Mesodermal cell (in vitro differentiated cells): ENCODE results near the gene GPATCH2L.

Experiments used
- H3K27ac ChIP-seq: 2 replicates; pipeline ENCODE4 v1.7.0; 2013; ENCODE audit warnings: mild to moderate bottlenecking, low read depth, low read length, moderate library complexity; ENCODE audit not compliant: severe bottlenecking
- H3K36me3 ChIP-seq: 2 replicates; pipeline ENCODE4 v1.7.1; 2013; ENCODE audit warnings: mild to moderate bottlenecking, low read length, moderate library complexity; ENCODE audit not compliant: control insufficient read depth, insufficient read depth
- H3K4me1 ChIP-seq: one replicate; pipeline ENCODE4 v1.7.1; 2013; ENCODE audit warnings: mild to moderate bottlenecking, low read length; ENCODE audit not compliant: insufficient read depth, control insufficient read depth, poor library complexity, severe bottlenecking
- H3K4me3 ChIP-seq: 2 replicates; pipeline ENCODE4 v1.7.0; 2013; ENCODE audit warnings: low read length, control low read depth, mild to moderate bottlenecking; ENCODE audit not compliant: insufficient read depth, poor library complexity, severe bottlenecking; ENCODE audit errors: extremely low read depth
- H3K9me3 ChIP-seq: 2 replicates; pipeline ENCODE4 v1.7.1; 2013; ENCODE audit warnings: mild to moderate bottlenecking, low read length, moderate library complexity; ENCODE audit not compliant: control insufficient read depth
- WGBS, 2 experiments: methylation state at CpG; one replicate each; pipeline ENCODE4 v1.1.5; 2013; ENCODE audit warnings: missing lambda C conversion rate in 2 of 2; ENCODE audit not compliant: insufficient coverage in 2 of 2; 5-methylcytosine and 5-hydroxymethylcytosine counted together

Gene GPATCH2L

DNA sequence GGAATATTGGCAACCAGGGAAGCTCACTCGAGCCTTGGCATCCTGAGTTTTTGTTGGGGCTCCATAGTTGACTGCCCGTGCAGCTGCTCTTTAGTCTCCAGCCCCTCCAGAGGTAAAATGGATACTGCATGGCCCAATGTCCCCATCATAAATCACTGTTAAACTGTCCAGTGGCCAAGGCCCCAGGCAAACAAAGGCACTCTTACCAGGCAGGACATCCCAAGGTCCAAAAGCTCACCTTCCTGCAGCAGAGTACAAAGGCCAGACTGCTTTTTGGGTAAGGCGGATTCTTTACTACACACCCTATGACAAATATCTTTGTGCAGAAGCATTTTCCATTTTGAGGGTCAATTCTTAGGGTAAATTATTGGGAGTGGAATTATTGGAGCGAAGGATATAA lies 81.1 kb downstream of the GPATCH2L start:
- Histone ChIP-seq H3K27ac (no peak overlapping the region), H3K36me3 (peaks cover 3% of the 10 kb centered on the region), H3K4me3 (no peak overlapping the region), H3K9me3 (no peaks in the 10 kb centered on the region), H3K4me1 (no peaks in the 10 kb centered on the region)
- 48 to 58% methylated on average over 2 of the region's 4 CpGs for WGBS, 2 experiments

DNA sequence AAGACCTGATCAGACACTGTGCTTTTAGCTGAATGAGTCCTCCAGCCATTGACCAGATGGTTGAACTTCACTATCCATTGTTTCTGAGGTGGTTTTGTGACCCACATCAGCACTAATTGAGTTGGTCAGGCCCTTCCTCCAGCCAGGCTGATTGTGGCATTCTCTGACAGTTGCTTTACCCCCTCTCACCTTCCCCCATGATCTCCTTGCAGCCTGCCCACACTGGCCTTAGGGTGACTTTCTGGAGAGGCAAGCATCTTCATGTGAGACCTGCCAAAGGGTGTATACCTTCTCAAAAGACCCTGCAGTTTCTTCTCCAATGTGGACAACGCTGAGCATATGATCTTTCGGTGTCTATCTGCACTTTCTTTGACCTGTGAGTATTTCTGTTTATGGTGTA lies 83.9 kb downstream of the GPATCH2L start:
- no peak overlapping the region for H3K27ac ChIP-seq
- WGBS, 2 experiments: no CpG with 5 or more reads among the region's 2 CpGs
- H3K36me3 ChIP-seq: peaks cover 3% of the 10 kb centered on the region
- no peaks in the 10 kb centered on the region for H3K4me1 ChIP-seq
- peaks cover 3% of the 10 kb centered on the region for H3K9me3 ChIP-seq
- H3K4me3 ChIP-seq: no peak overlapping the region

DNA sequence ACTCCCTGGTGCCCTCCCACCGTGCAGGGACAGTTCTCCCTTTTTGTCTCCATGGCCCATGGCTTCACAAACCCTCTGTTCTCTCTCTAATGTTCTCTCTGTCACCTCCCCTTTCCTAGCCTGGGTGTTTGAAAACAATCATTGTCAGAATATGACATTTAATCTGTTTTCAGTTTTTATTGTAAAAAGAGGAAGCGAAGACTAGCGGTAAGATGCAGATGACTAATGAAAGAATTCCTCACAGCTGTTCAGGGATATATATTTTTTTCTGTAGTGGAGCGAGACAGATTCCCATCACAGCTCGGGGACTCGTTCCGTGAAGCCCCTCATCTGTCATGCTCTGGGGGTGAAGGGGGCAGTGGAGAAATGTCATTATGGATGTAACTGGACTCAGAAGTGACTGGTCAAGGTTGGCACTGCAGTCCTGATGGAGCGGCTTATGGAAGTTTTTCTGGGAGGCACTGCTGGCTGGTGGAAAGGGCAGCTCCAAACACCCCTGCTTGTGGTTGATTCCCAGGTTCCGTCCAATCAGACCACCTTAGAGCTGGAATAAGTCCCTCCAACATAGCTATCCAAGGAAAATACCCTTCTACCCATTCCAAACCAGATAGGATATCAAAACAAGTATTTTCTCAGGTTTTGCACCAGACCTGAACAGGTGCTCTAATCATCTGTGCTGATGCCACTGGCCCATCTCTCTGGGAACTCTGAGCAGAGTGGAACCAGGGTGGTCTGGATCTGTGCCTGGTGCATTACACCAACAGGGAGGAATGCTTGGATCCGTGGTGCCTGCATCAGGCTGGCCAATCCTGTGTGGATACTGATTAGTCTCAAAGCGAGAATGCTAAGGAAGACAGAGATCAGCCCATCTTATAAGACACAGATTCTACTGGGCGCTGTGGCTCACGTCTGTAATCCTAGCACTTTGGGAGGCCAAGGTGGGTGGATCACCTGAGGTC lies 84.7 kb downstream of the GPATCH2L start:
- no peak overlapping the region for H3K27ac ChIP-seq

DNA sequence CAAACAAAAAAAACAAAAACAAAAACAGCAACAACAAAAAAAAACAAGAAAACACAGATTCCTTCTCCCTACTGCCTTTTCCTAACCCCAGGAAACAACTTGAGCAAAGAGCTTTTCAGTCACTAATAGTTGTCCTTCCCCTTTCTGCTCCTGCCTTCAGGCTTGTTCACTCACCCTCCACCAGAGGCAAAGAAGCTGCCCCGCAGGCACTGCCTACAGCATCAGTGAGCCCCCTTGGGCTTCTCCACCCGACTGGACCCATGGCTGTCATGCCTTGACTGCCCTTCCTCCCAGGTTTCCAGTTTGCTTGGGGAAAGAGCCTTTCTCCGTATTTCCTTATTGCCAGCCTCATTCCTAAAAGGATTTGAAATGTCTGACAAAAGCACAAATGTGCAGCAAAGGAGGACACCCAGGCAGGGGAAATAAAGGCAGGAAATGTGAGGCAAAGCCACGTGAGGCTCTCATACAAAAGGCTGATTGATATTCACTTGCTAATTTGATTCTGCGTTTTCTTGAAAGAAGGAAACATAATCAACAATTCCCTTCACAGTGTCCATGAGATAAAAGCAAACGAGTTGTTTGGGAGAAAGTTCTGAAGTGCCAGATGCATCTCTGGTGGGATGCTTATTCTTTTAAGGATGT lies 85.7 kb downstream of the GPATCH2L start:
- Histone ChIP-seq H3K36me3 (peaks cover 3% of the 10 kb centered on the region), H3K9me3 (peaks cover 12% of the 10 kb centered on the region), H3K4me1 (no peaks in the 10 kb centered on the region), H3K27ac (no peak overlapping the region), H3K4me3 (no peak overlapping the region)
- WGBS, 2 experiments: 47 to 67% methylated on average over 3 to 4 of the region's 6 CpGs

More for the DNA sequence above, 84.7 kb downstream of the GPATCH2L start:
- H3K36me3 ChIP-seq: peaks cover 3% of the 10 kb centered on the region
- H3K9me3 ChIP-seq: peaks cover 11% of the 10 kb centered on the region
- 90 to 93% methylated on average over 7 to 10 of the region's 13 CpGs for WGBS, 2 experiments
- no peak overlapping the region for H3K4me3 ChIP-seq
- H3K4me1 ChIP-seq: no peaks in the 10 kb centered on the region

DNA sequence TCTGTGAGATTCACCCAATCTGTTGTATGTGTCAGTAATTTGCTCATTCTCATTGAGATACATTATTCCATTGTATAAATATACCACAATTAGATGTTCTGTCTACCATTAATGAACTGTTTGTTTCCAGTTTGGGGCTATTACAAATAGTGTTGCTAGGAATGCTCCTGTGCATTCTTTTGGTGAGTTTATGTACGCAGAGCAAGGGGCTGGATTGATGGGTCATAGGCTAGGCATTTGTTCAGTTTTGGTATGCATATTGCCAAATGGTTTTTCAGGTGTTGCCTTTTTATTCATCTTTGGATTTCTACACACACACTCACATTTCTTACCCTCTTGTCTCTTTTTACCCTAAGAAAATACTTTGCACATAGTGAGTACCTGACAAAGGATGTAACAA lies 93.4 kb downstream of the GPATCH2L start:
- H3K9me3 ChIP-seq: peaks cover 12% of the 10 kb centered on the region
- H3K4me1 ChIP-seq: peaks cover 3% of the 10 kb centered on the region
- H3K36me3 ChIP-seq: no peaks in the 10 kb centered on the region
- H3K4me3 ChIP-seq: no peak overlapping the region
- no peak overlapping the region for H3K27ac ChIP-seq
- WGBS, 2 experiments: no CpG with 5 or more reads among the region's 1 CpG

DNA sequence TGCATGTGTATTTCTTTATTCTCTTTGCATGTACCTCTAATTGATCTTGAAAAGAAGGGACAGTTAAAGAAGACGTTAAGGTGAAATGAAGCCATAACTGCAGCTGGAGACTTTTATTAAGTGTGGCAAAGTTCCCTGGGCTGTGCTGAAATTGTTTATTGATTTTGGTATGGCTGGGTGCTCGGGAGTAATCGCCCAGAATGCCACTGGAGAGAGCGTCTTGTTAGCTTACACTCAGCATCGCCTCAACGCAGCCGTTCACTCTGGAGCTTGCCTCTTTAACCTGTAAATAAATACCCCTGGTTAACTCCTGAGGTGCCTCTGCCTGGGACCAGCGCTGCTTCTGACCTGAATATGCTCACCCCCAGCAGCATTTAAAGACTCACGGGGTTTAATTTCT lies 98.6 kb downstream of the GPATCH2L start:
- Histone ChIP-seq H3K9me3 (no peaks in the 10 kb centered on the region), H3K27ac (no peak overlapping the region), H3K4me3 (no peak overlapping the region), H3K4me1 (no peaks in the 10 kb centered on the region), H3K36me3 (no peaks in the 10 kb centered on the region)
- 68 to 77% methylated on average over 7 to 9 of the region's 9 CpGs for WGBS, 2 experiments

DNA sequence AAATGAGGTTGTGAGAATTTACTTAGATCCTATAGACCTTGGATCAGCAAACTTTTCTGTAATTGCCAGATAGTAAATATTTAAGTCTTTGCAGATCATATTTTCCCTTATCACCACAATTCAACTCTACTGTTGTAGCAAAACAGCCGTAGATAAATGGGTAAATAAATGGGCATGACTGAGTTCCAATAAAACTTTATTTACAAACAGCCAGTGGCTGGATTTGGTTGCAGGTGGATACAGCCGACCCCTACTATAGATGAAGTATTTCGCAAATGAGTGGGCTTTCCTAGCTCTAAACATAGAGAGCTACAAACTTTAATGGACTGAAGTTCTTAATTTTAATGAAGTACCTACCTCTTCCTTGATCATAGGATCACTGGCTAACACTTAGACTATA lies 100.7 kb downstream of the GPATCH2L start:
- no peaks in the 10 kb centered on the region for H3K36me3 ChIP-seq
- no peaks in the 10 kb centered on the region for H3K4me1 ChIP-seq
- WGBS, 2 experiments: no CpG with 5 or more reads among the region's 3 CpGs
- H3K27ac ChIP-seq: no peak overlapping the region
- H3K9me3 ChIP-seq: no peaks in the 10 kb centered on the region
- H3K4me3 ChIP-seq: no peak overlapping the region

DNA sequence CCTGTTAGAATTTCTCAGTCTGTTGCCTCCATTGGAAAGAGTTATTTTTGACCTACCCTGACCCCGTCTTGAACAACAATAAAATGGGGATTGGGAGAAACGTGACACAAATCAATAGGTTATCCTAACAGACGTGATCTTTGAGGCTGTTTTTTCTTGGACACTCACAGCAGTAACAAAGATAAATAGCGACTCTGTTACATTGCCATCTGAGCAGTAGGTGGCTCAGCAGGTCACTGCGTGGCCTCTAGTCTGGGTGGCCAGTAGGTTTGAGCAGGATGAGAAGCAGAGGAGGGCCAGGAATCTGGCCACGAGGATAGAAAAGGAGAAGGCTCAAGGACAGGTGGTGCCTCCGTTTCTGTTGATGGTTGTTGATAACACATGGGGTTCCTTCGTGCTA lies 101.4 kb downstream of the GPATCH2L start:
- WGBS, 2 experiments: 84 to 90% methylated on average over 5 to 6 of the region's 8 CpGs

DNA sequence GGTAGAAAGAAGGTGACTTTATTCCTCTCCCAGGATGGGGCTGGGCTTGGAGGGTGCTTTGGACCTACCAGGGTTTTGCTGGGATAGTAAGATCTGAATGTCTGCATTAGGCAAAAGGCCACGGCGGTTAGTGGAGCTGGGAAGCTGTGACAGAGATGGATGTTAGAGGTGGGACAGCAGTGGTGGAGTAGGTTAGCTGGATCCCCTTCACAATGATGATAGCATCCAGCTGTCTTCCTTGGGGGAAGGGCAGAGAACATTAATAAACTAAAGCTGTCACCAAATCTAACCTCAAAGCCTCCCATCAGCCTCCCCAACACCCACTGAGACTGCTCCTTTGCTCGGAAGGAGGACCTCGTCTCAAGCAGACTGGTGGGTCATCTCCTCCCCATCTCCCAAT lies 104.8 kb downstream of the GPATCH2L start:
- peaks cover 2% of the 10 kb centered on the region for H3K4me1 ChIP-seq
- no peak overlapping the region for H3K27ac ChIP-seq
- 46% methylated on average over 2 of the region's 4 CpGs for WGBS, 2 experiments
- no peaks in the 10 kb centered on the region for H3K9me3 ChIP-seq
- no peaks in the 10 kb centered on the region for H3K36me3 ChIP-seq
- H3K4me3 ChIP-seq: no peak overlapping the region

More for the DNA sequence above, 101.4 kb downstream of the GPATCH2L start:
- no peaks in the 10 kb centered on the region for H3K9me3 ChIP-seq
- H3K4me3 ChIP-seq: no peak overlapping the region
- H3K36me3 ChIP-seq: no peaks in the 10 kb centered on the region
- no peaks in the 10 kb centered on the region for H3K4me1 ChIP-seq
- H3K27ac ChIP-seq: no peak overlapping the region

DNA sequence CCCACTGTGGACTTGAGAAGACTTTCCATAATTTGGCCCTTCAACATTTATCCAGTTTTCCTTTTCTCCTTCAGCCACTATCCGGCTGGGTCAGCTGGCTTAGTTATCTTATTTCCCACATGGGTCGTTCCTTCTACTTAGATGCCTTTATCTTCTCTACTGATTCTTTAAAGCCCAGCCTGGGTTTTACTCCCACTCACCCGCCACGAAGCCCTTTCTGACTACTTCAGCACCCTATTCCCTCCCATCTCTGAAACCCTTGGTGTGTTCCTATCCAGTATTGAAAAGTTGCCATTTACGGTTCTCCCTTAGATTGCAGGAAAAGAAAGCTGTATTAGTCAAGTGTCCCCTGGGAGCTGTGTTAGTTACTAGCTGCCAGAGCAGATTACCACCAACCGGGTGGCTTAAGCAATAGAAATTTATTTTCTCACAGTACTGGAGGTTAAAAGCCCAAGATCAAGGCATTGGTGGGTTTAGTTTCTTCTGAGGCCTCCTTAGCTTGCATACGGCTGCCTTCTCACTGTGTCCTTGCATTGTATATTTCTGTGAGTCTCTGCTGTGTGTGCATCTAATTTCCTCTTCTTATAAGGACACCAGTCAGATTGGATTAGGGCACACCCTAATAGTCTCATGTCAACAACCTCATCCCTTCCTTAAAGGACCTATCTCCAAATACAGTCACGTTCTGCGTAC lies 105.5 kb downstream of the GPATCH2L start:
- Histone ChIP-seq H3K36me3 (no peaks in the 10 kb centered on the region), H3K27ac (no peak overlapping the region), H3K9me3 (no peaks in the 10 kb centered on the region), H3K4me3 (no peak overlapping the region), H3K4me1 (peaks cover 4% of the 10 kb centered on the region)
- WGBS, 2 experiments: 83 to 98% methylated on average over 4 to 7 of the region's 9 CpGs
